B cell (primary cell): ENCODE results near the gene H6PD. TPM values are rescaled to one million over a fixed set of nuclear protein-coding genes. Genes with fewer than 3 reads are reported as not detected.

Source experiments
- ATAC-seq: fragments of 200-7000 bp; cut with Tn5 transposase; one replicate; pipeline ENCODE4 v1.10.0; 2021; ENCODE audit warnings: low read depth, mild to moderate bottlenecking, moderate number of reproducible peaks, moderate library complexity
- CTCF ChIA-PET: fragments of 350-600 bp; sonication (Branson Sonifier 250); formaldehyde crosslinking; loops from one replicate; lab custom pipeline; 2021; ENCODE audit warnings: antibody characterized with exemption, inconsistent platforms; lab: Charles Lee
- POLR2A ChIA-PET: fragments of 350-600 bp; sonication (Branson Sonifier 250); formaldehyde crosslinking; loops from one replicate; lab custom pipeline; 2021; ENCODE audit warnings: antibody characterized with exemption; lab: Charles Lee
- DNase-seq: peaks from one replicate; pipeline ENCODE4 v3.0.0; 2013
- H2AFZ ChIP-seq: 2 replicates; pipeline ENCODE4 v1.6.1; 2012; ENCODE audit warnings: mild to moderate bottlenecking, low read depth, low read length; ENCODE audit not compliant: insufficient read depth, poor library complexity, severe bottlenecking
- H3K27ac ChIP-seq, 2 donors: 1 replicate in 1 of 2; 2 replicates in 1 of 2; pipeline ENCODE4 v1.5.1; 2012 to 2013; ENCODE audit warnings: low read length in 2 of 2, mild to moderate bottlenecking in 2 of 2, moderate library complexity in 1 of 2
- H3K27me3 ChIP-seq, 4 experiments: fragments of 200-600 bp in 1 of 4; sonication (generic) in 1 of 4; replicated peaks in 1 of 4; 1 replicate in 2 of 4; 2 replicates in 2 of 4; pipeline versions ENCODE4 v1.6.1 to v1.7.0; 2013 to 2016; ENCODE audit warnings: low read length in 3 of 4, mild to moderate bottlenecking in 2 of 4, mixed read lengths in 1 of 4, moderate library complexity in 1 of 4; ENCODE audit not compliant: insufficient read depth in 4 of 4, control insufficient read depth in 3 of 4; ENCODE audit errors: control extremely low read depth in 1 of 4
- H3K36me3 ChIP-seq, 2 experiments: replicated peaks in 1 of 2; 1 replicate in 1 of 2; 2 replicates in 1 of 2; pipeline versions ENCODE4 v1.6.1 to v1.7.1; 2013; ENCODE audit warnings: low read length in 1 of 2; ENCODE audit not compliant: insufficient read depth in 2 of 2, control insufficient read depth in 1 of 2; ENCODE audit errors: control extremely low read depth in 1 of 2, extremely low read depth in 1 of 2
- H3K4me1 ChIP-seq, 2 donors: fragments of 200-600 bp in 1 of 2; sonication (generic) in 1 of 2; 1 replicate in 1 of 2; 2 replicates in 1 of 2; pipeline versions ENCODE4 v1.5.1 to v1.6.1; 2013 to 2017; ENCODE audit warnings: low read length in 2 of 2; ENCODE audit not compliant: control insufficient read depth in 2 of 2, insufficient read depth in 2 of 2
- H3K4me2 ChIP-seq: replicated peaks from 2 replicates; pipeline ENCODE3; 2012; ENCODE audit warnings: mild to moderate bottlenecking, low read depth, low read length; ENCODE audit not compliant: poor library complexity, severe bottlenecking
- H3K4me3 ChIP-seq, 5 experiments: fragments of 200-600 bp in 1 of 5; sonication (generic) in 1 of 5; 1 replicate in 3 of 5; 2 replicates in 2 of 5; pipeline versions ENCODE4 v1.5.1 to v1.7.0; 2011 to 2016; ENCODE audit warnings: low read length in 4 of 5, mild to moderate bottlenecking in 4 of 5, low read depth in 2 of 5, control low read depth in 1 of 5, moderate library complexity in 1 of 5; ENCODE audit not compliant: insufficient read depth in 1 of 5; ENCODE audit errors: control extremely low read depth in 1 of 5, extremely low read depth in 1 of 5
- H3K79me2 ChIP-seq: fragments of 200-600 bp; sonication (generic); one replicate; pipeline ENCODE4 v1.6.0; 2016; ENCODE audit warnings: low read length; ENCODE audit not compliant: control insufficient read depth, insufficient read depth
- H3K9ac ChIP-seq: fragments of 200-600 bp; sonication (generic); 2 replicates; pipeline ENCODE4 v1.6.1; 2017; ENCODE audit warnings: mild to moderate bottlenecking, low read length, moderate library complexity
- H3K9me3 ChIP-seq, 3 donors: one replicate each; pipeline versions ENCODE4 v1.6.1 to v1.7.1; 2013; ENCODE audit warnings: low read length in 2 of 3; ENCODE audit not compliant: control insufficient read depth in 2 of 3, insufficient read depth in 1 of 3; ENCODE audit errors: control extremely low read depth in 1 of 3
- H4K20me1 ChIP-seq: 2 replicates; pipeline ENCODE4 v1.6.0; 2012; ENCODE audit warnings: mild to moderate bottlenecking, low read length; ENCODE audit not compliant: insufficient read depth, control insufficient read depth, poor library complexity, severe bottlenecking
- H3K27ac Mint-ChIP-seq: one replicate; pipeline ENCODE4 v1.8.0; 2021; ENCODE audit warnings: mixed read lengths
- H3K27me3 Mint-ChIP-seq: one replicate; pipeline ENCODE4 v1.8.0; 2021; ENCODE audit warnings: mixed read lengths
- H3K4me1 Mint-ChIP-seq: one replicate; pipeline ENCODE4 v1.8.0; 2021; ENCODE audit warnings: mixed read lengths
- H3K4me3 Mint-ChIP-seq: one replicate; pipeline ENCODE4 v1.8.0; 2021; ENCODE audit warnings: mixed read lengths
- H3K9me3 Mint-ChIP-seq: one replicate; pipeline ENCODE4 v1.8.0; 2022; ENCODE audit warnings: mixed read lengths; ENCODE audit not compliant: insufficient read depth
- CTCF ChIP-seq: fragments of 200-600 bp; IDR thresholded peaks from one replicate; pipeline ENCODE4 v1.8.0; 2022; ENCODE audit warnings: antibody characterized with exemption, mild to moderate bottlenecking
- EZH2 ChIP-seq: IDR thresholded peaks from 2 replicates; pipeline ENCODE4 v1.6.1; 2012; ENCODE audit warnings: borderline replicate concordance, low read depth, mild to moderate bottlenecking, moderate library complexity, low read length; ENCODE audit not compliant: insufficient read depth, poor library complexity, severe bottlenecking
- WGBS: methylation state at CpG from one replicate; pipeline ENCODE4 v1.1.5; 2013; ENCODE audit warnings: missing lambda C conversion rate; ENCODE audit not compliant: insufficient coverage; 5-methylcytosine and 5-hydroxymethylcytosine counted together
- intact Hi-C: fragments of 100-400 bp; cut with micrococcal nuclease; formaldehyde crosslinking; loops from one replicate; pipeline ENCODE4 v1.10.0; 2022
- polyA plus RNA-seq: library from polyadenylated mRNA; depleted of rRNA; stranded (reverse); fragments of >200 nt; gene quantifications from 2 replicates; pipeline ENCODE4 v1.2.3, GENCODE V29; 2012
- total RNA-seq, 2 donors: library from RNA; stranded (reverse); fragments of 120-200 nt in 1 of 2; gene quantifications; 1 replicate in 1 of 2; 2 replicates in 1 of 2; pipeline versions ENCODE4 v1.2.3 to v1.2.4, GENCODE V29; 2013 to 2022

H6PD gene
- total and polyA plus RNA-seq, 2 donors (not counting 1 experiment from before 2014, with no cell fraction given), result 11.3 to 30.2 TPM

- no peaks in the 10 kb centered on the region for H3K36me3 ChIP-seq
- POLR2A ChIA-PET, result interaction anchor here (0.7 kb wide), 1 partner anchor 34 kb away, joined by 3 read pairs; no protein-coding TSS in a partner anchor
- no peaks in the 10 kb centered on the region for H3K9me3 Mint-ChIP-seq
- H3K27me3 Mint-ChIP-seq, result peaks cover 4% of the 10 kb centered on the region
- WGBS, result 83% methylated on average over 6 of the region's 7 CpGs
- H3K4me2 ChIP-seq, result no peak overlapping the region
- intact Hi-C loops, result no loop called here
- peaks cover 5% of the 10 kb centered on the region for H3K79me2 ChIP-seq
- TF ChIP-seq CTCF, result no peak
- no peak for TF ChIP-seq EZH2
- H3K9me3 ChIP-seq, result peaks cover 0 to 3% (median 3%) of the 10 kb centered on the region in 3 donors
- H3K9ac ChIP-seq, result no peak overlapping the region
- DNase-seq, result no peak
- peaks cover 17% of the 10 kb centered on the region for H3K4me1 Mint-ChIP-seq
- H2AFZ ChIP-seq, result no peak overlapping the region
- no peak overlapping the region for H3K4me3 ChIP-seq
- no peak overlapping the region for H3K27ac Mint-ChIP-seq
- H3K4me1 ChIP-seq, result peaks cover 5 to 15% of the 10 kb centered on the region in 2 donors
- no peak overlapping the region for H3K27ac ChIP-seq
- H4K20me1 ChIP-seq, result no peaks in the 10 kb centered on the region
- no peak overlapping the region for H3K4me3 Mint-ChIP-seq
- no peak for ATAC-seq
- no peaks in the 10 kb centered on the region for H3K27me3 ChIP-seq
- CTCF ChIA-PET, result interaction anchor here (0.7 kb wide), 2 partner anchors 50 to 260 kb away, joined by 3 to 4 read pairs; no protein-coding TSS in a partner anchor
Observed at GRCh38 chr1:9230869-9231533, 3.6 kb upstream of the H6PD start.

GRCh38 chr1:9231648-9232332 is 2.8 kb upstream of the H6PD start:
- Histone ChIP-seq H3K27me3 (no peaks in the 10 kb centered on the region), H3K27ac (no peak overlapping the region), H3K4me3 (no peak overlapping the region), H3K36me3 (no peaks in the 10 kb centered on the region), H3K9ac (no peak overlapping the region), H3K79me2 (peaks cover 12% of the 10 kb centered on the region), H3K4me2 (no peak overlapping the region), H4K20me1 (no peaks in the 10 kb centered on the region), H3K9me3 (peaks cover 0 to 3% (median 3%) of the 10 kb centered on the region in 3 donors), H2AFZ (no peak overlapping the region), H3K4me1 (peaks cover 6 to 22% of the 10 kb centered on the region in 2 donors)
- Mint-ChIP-seq H3K27ac (peak overlapping the region; percentile 57), H3K4me1 (peaks cover 20% of the 10 kb centered on the region), H3K4me3 (peak overlapping the region; percentile 70), H3K27me3 (no peaks in the 10 kb centered on the region), H3K9me3 (no peaks in the 10 kb centered on the region)
- intact Hi-C loops, result no loop called here
- ChIA-PET CTCF (interaction anchor here (0.7 to 2.8 kb wide), 3 partner anchors 42 to 259 kb away, joined by 3 to 11 read pairs (median 4); partner anchors contain the start of gene GPR157), POLR2A (no interaction called here)
- TF ChIP-seq CTCF, result no peak
- DNase-seq (no peak), ATAC-seq (no peak)
- WGBS, result 84% methylated on average over 10 of the region's 13 CpGs
